WI38 (cell line): ENCODE results near the gene FSIP1.

Source experiments
- H3K4me3 ChIP-seq: 2 replicates; pipeline ENCODE4 v1.5.1; 2011; ENCODE audit warnings: low read depth, mild to moderate bottlenecking, control low read depth, low read length
- TF ChIP-seq, protein P1 (sequence below): IDR thresholded peaks from 2 replicates; pipeline ENCODE4 v1.5.1; 2012; ENCODE audit warnings: low read depth, mild to moderate bottlenecking, control low read depth, low read length

FSIP1 gene

DNA sequence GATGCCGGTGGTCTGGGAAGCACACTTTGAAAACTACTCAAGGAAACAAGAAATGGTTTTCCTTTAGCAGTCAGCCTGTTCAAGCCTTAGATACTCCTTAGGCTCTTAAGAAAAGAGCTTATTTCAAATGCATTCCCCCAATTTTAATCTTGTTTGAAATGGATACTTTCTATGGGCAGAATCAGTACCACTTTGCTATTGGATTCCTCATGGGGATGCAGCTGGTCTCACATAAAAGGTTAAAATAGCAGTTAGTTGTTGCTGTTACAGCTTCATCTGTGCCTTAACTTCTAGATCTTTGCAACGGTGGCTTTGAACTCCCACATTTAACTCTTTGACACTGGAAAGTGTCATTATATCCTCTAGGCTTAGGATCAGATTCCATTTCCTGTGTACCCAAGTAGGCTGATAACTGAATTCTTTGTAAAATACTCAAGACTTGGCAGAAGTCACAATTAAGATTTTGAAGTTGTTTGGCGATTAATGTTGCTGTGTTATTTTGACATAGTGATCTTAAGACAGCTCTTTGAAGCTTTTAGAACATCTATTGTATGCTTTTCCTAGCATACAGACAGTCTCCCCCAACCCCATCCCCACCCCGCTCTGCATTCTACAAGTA, 199.6 kb downstream of the FSIP1 start:
- TF ChIP-seq, protein P1, sequence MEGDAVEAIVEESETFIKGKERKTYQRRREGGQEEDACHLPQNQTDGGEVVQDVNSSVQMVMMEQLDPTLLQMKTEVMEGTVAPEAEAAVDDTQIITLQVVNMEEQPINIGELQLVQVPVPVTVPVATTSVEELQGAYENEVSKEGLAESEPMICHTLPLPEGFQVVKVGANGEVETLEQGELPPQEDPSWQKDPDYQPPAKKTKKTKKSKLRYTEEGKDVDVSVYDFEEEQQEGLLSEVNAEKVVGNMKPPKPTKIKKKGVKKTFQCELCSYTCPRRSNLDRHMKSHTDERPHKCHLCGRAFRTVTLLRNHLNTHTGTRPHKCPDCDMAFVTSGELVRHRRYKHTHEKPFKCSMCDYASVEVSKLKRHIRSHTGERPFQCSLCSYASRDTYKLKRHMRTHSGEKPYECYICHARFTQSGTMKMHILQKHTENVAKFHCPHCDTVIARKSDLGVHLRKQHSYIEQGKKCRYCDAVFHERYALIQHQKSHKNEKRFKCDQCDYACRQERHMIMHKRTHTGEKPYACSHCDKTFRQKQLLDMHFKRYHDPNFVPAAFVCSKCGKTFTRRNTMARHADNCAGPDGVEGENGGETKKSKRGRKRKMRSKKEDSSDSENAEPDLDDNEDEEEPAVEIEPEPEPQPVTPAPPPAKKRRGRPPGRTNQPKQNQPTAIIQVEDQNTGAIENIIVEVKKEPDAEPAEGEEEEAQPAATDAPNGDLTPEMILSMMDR = no peak

DNA sequence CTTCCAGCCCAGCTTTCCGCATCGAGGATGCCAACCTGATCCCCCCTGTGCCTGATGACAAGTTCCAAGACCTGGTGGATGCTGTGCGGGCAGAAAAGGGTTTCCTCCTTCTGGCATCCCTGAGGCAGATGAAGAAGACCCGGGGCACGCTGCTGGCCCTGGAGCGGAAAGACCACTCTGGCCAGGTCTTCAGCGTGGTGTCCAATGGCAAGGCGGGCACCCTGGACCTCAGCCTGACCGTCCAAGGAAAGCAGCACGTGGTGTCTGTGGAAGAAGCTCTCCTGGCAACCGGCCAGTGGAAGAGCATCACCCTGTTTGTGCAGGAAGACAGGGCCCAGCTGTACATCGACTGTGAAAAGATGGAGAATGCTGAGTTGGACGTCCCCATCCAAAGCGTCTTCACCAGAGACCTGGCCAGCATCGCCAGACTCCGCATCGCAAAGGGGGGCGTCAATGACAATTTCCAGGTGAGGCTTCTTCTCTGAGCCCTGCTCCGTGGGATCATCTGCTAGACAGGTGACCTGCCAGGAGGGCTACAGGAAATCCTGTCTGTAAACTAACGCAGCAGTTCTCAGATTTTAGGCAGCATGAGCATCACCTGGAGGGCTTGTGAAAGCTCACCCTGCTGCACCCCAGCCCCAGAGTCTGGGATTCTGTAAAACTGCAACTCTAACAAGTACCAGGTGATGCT, 200.2 kb downstream of the FSIP1 start:
- H3K4me3 ChIP-seq = peak overlapping the region; percentile 96
- TF ChIP-seq, protein P1 = no peak

More for the DNA sequence above, 199.6 kb downstream of the FSIP1 start:
- peak overlapping the region; percentile 96 for H3K4me3 ChIP-seq

DNA sequence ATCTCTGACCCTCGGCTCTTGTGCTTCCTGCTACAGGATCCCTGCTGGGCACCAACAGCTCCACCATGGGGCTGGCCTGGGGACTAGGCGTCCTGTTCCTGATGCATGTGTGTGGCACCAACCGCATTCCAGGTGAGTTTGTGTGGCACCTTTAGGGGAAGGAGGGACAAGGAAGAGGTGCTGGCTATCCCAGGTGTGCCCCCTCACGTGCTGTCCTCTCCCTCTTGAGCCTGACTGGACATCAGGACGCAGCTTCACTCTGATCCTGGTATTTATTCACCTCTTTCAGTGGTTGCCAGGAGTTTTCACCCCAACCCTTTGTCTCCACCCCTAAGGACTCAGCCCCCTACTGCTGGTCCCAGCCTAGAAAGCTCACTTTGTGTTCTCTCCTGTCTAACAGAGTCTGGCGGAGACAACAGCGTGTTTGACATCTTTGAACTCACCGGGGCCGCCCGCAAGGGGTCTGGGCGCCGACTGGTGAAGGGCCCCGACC, 200.8 kb downstream of the FSIP1 start:
- TF ChIP-seq, protein P1 = peak; percentile 33
- H3K4me3 ChIP-seq = peak overlapping the region; percentile 96

DNA sequence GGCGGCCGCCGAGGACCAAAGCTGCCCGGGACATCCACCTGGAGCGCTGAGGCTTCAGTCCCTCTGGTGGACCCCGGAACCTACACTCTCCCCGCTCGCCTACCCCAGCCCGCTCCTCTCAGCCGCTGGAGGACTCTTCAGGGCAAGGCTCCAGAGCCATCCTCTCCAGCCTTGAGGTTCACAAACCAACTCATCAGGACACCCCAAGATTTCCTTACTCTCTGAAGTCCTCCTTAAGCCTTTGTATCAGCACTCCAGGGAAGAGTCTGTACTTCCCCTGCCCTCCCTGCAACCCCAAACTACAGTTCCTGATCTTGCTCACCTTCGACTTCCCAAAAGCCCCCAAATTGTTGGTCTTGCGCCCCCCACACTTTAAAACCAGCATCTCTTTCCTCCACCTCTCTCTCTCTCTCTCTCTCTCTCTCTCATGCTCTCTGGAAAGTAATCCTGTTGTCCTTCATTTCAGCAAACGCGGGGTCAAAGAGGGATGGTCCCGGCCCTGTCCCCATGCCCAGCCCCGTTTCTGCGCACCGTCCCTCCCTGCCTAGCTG, 201.3 kb downstream of the FSIP1 start:
- TF ChIP-seq, protein P1 = no peak

DNA sequence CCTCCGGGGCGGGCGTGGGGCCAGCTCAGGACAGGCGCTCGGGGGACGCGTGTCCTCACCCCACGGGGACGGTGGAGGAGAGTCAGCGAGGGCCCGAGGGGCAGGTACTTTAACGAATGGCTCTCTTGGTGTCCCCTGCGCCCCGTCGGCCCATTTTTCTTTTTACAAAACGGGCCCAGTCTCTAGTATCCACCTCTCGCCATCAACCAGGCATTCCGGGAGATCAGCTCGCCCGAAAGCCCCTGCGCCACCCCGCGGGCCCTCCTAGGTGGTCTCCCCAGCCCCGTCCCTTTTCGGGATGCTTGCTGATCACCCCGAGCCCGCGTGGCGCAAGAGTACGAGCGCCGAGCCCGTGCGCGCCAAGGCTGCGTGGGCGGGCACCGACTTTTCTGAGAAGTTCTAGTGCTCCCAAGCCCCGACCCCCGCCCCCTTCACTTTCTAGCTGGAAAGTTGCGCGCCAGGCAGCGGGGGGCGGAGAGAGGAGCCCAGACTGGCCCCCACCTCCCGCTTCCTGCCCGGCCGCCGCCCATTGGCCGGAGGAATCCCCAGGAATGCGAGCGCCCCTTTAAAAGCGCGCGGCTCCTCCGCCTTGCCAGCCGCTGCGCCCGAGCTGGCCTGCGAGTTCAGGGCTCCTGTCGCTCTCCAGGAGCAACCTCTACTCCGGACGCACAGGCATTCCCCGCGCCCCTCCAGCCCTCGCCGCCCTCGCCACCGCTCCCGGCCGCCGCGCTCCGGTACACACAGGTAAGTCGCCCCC, 202.0 kb downstream of the FSIP1 start, which contains the start of gene THBS1:
THBS1 (plus strand) TSS at position 595 of the 757 bp plus-strand sequence. CDS start 779 bp downstream, outside the sequence.
- H3K4me3 ChIP-seq = peak within 1 kb of the TSS; percentile 96
- TF ChIP-seq, protein P1 = no peak

More for the DNA sequence above, 201.3 kb downstream of the FSIP1 start:
- peak overlapping the region; percentile 96 for H3K4me3 ChIP-seq

DNA sequence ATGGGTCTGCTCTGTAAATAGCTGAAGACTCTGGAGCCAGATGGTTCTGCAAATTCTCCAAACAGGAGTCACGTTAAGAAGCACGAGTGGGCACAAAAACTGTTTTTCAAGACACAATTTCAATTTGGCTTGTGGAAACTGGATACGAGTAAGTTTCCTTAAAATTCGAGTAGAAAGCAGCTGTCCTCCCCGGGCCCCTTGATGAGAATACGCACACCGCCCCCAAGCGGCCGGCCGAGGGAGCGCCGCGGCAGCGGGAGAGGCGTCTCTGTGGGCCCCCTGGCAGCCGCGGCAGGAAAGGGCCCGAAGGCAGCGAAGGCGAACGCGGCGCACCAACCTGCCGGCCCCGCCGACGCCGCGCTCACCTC, 202.5 kb downstream of the FSIP1 start:
- TF ChIP-seq, protein P1 = peak; percentile 94
- H3K4me3 ChIP-seq = peak overlapping the region; percentile 96
